ENCODE measurements around the gene DLG5. TPM values are rescaled to one million over a fixed set of nuclear protein-coding genes. Genes with fewer than 3 reads are reported as not detected.

DLG5 gene
- total RNA-seq, 2 donors from 2014 or later: 26.1 to 47.5 TPM

DNA sequence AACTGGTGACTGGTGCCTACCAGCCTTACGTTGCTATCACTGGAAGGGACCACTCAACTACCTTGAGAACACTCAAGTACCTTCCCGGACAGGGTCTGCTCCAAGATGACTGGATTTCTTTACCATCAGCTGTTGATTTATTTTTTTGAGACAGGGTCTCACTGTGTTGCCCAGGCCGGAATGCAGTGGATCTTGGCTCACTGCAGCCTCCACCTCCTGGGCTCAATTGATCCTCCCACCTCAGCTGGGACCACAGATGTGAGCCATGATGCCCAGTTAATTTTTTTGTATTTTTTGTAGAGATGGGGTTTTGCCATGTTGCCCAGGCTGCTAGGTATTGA, 45.2 kb upstream of the DLG5 start:
- Histone ChIP-seq H3K27ac (peak overlapping the region; percentile 53), H3K36me3 (peaks cover 4% of the 10 kb centered on the region), H3K9ac (ENCODE audit: low read depth in 2 of 2, low read length in 2 of 2) (no peak overlapping the region), H3K9me3 (no peaks in the 10 kb centered on the region), H3K4me3 (no peak overlapping the region), H3K27me3 (no peaks in the 10 kb centered on the region), H3K4me1 (no peaks in the 10 kb centered on the region)
- intact Hi-C loops (cut with DNase I): no loop called here
- DNase-seq: no peak
- TF ChIP-seq CTCF (IDR thresholded peaks at IDR 0.05): no peak

DNA sequence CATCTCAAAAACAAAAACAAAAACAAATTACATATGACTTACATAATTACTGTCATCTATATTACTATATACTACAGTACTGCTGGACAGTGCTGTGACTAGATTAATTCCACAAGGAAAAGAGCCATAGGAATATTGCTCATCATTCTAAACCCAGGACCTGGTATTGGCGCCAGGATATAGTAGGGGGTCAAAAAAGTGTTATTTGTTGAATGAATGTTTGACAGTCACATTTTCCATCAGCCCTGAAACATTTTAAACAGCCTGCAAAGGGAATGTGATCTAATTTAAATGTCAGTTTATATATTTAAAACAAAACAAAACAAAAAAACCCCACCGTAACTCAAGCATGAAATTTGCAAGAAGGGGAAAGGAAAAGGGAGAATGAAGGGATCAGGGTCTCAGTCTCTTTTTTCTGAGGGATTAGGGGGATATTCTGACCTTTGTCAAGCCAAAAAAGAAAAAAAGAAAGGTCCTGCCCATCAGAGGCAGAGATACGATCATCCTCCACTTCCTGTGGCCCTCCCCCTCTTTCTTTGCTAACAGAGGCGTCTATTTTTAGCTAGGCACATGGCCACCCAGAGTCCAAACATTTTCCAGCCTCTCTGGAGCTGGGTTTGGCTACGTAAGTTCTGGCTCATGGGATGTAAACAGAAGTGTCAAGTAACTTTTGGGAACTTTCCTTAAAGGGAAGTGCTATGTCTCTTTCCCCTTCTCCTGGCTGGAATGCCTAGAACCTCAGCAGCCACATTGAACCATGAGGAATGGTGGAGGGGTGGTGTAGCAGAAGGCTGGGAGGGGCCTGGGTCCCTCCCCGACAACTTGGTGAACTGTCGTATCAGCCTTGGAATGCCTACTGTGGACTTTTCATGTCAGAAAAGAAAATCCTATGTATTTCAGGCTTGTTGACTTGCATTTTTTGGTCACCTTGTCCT, 44.6 kb upstream of the DLG5 start:
- Histone ChIP-seq H3K36me3 (no peaks in the 10 kb centered on the region), H3K27ac (peak overlapping the region; percentile 60), H3K4me3 (no peak overlapping the region), H3K27me3 (no peaks in the 10 kb centered on the region), H3K9me3 (no peaks in the 10 kb centered on the region), H3K9ac (ENCODE audit: low read depth in 2 of 2, low read length in 2 of 2) (no peak overlapping the region), H3K4me1 (no peaks in the 10 kb centered on the region)
- DNase-seq: peak; percentile 48
- intact Hi-C loops (cut with DNase I): no loop called here
- no peak for TF ChIP-seq CTCF (IDR thresholded peaks at IDR 0.05)

- Histone ChIP-seq H3K4me3 (no peak overlapping the region), H3K36me3 (no peaks in the 10 kb centered on the region), H3K27me3 (no peaks in the 10 kb centered on the region), H3K4me1 (no peaks in the 10 kb centered on the region), H3K9me3 (no peaks in the 10 kb centered on the region), H3K9ac (ENCODE audit: low read depth in 2 of 2, low read length in 2 of 2) (no peak overlapping the region), H3K27ac (no peak overlapping the region)
- intact Hi-C loops (cut with DNase I): no loop called here
- TF ChIP-seq CTCF (IDR thresholded peaks at IDR 0.05): no peak
- no peak for DNase-seq
Observed at GRCh38 chr10:77969114-77969513, 42.6 kb upstream of the DLG5 start.

DNA sequence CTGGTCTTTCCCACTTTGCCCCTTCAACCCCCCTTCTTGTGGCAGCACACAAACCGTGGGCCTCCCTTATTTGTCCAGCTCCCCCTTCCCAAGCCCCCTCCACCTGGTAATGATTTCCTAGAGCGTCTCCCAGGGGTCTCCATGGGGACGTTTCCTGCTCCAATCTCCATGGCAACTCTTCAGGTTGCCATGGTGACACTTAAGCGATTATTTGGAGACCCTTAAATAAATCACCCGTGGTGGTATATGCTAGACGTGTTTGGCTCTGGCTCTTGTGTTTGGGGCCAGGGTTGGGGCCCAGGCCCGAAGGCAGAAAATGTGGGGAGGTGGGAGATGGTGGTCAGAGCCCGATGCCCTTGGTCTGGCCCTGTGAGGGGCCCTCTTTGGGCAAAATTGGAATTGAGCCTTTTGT, 41.1 kb upstream of the DLG5 start:
- Histone ChIP-seq H3K36me3 (no peaks in the 10 kb centered on the region), H3K9ac (ENCODE audit: low read depth in 2 of 2, low read length in 2 of 2) (no peak overlapping the region), H3K9me3 (no peaks in the 10 kb centered on the region), H3K4me1 (no peaks in the 10 kb centered on the region), H3K4me3 (no peak overlapping the region), H3K27ac (no peak overlapping the region), H3K27me3 (no peaks in the 10 kb centered on the region)
- DNase-seq: no peak
- TF ChIP-seq CTCF (IDR thresholded peaks at IDR 0.05): no peak
- intact Hi-C loops (cut with DNase I): no loop called here

DNA sequence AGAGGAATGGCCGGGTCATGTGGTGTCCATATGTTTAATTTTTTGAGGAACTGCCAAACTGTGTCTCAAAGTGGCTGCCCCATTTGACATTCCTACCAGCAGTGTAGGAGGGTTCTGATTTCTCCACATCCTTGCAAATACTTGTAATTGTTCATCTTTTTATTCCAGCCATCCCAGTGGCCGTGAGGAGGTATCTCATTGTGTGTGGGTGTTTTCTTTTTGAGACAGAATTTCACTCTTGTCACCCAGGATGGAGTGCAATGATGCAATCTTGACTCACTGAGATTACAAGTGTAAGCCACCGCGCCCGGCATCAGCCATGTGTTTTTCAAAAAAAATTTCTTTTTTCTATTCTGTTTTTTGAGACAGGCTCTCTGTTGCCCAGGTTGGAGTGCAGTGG, 38.7 kb upstream of the DLG5 start:
- DNase-seq: no peak
- intact Hi-C loops (cut with DNase I): no loop called here

More for the DNA sequence above, 38.7 kb upstream of the DLG5 start:
- TF ChIP-seq CTCF (IDR thresholded peaks at IDR 0.05): no peak
- H3K36me3 ChIP-seq: no peaks in the 10 kb centered on the region
- no peak overlapping the region for H3K27ac ChIP-seq
- H3K4me1 ChIP-seq: no peaks in the 10 kb centered on the region
- H3K4me3 ChIP-seq: no peak overlapping the region
- no peak overlapping the region for H3K9ac ChIP-seq (ENCODE audit: low read depth in 2 of 2, low read length in 2 of 2)
- no peaks in the 10 kb centered on the region for H3K9me3 ChIP-seq
- no peaks in the 10 kb centered on the region for H3K27me3 ChIP-seq
